Stimulated activated CD8-positive, alpha-beta memory T cell treated with anti-CD3 and anti-CD28 coated beads, Interleukin-12 subunit alpha, Interleukin-12 subunit beta, amount 100 ng/mL, for 4 hours (primary cell): ENCODE data around the gene NELL1.

ENCODE experiments used
- DNase-seq: peaks from one replicate; pipeline ENCODE4 v3.0.0-alpha.2; 2020; ENCODE audit warnings: low read depth

NELL1 gene

GRCh38 chr11:20973940-20974559 lies 304.7 kb downstream of the NELL1 start:
- DNase-seq: no peak

- DNase-seq: no peak
Measured at GRCh38 chr11:20980736-20981135, 311.4 kb downstream of the NELL1 start.

GRCh38 chr11:20990447-20990846 lies 321.1 kb downstream of the NELL1 start:
- DNase-seq: no peak

- DNase-seq: no peak
Measured at GRCh38 chr11:20991471-20991870, 322.1 kb downstream of the NELL1 start.

GRCh38 chr11:21007297-21007696 lies 337.9 kb downstream of the NELL1 start:
- no peak for DNase-seq

- no peak for DNase-seq
Measured at GRCh38 chr11:21018248-21018647, 348.9 kb downstream of the NELL1 start.

GRCh38 chr11:21026685-21027084 lies 357.3 kb downstream of the NELL1 start:
- DNase-seq: no peak

GRCh38 chr11:21037850-21038249 lies 368.5 kb downstream of the NELL1 start:
- no peak for DNase-seq

GRCh38 chr11:21038801-21039200 lies 369.4 kb downstream of the NELL1 start:
- no peak for DNase-seq

GRCh38 chr11:21040630-21041029 lies 371.2 kb downstream of the NELL1 start:
- DNase-seq: no peak

GRCh38 chr11:21048626-21049025 lies 379.2 kb downstream of the NELL1 start:
- DNase-seq: no peak

- DNase-seq: no peak
Measured at GRCh38 chr11:21053466-21053865, 384.1 kb downstream of the NELL1 start.

- no peak for DNase-seq
Measured at GRCh38 chr11:21056644-21057043, 387.3 kb downstream of the NELL1 start.

- DNase-seq: no peak
Measured at GRCh38 chr11:21059879-21060278, 390.5 kb downstream of the NELL1 start.

- no peak for DNase-seq
Measured at GRCh38 chr11:21066030-21066429, 396.6 kb downstream of the NELL1 start.

GRCh38 chr11:21068886-21069285 lies 399.5 kb downstream of the NELL1 start:
- no peak for DNase-seq

- no peak for DNase-seq
Measured at GRCh38 chr11:21069909-21070308, 400.5 kb downstream of the NELL1 start.

- DNase-seq: no peak
Measured at GRCh38 chr11:21072558-21072957, 403.2 kb downstream of the NELL1 start.

- no peak for DNase-seq
Measured at GRCh38 chr11:21082853-21083252, 413.5 kb downstream of the NELL1 start.

- DNase-seq: no peak
Measured at GRCh38 chr11:21088930-21089329, 419.5 kb downstream of the NELL1 start.

GRCh38 chr11:21104641-21105040 lies 435.3 kb downstream of the NELL1 start:
- no peak for DNase-seq

- DNase-seq: no peak
Measured at GRCh38 chr11:21105196-21105917, 436.0 kb downstream of the NELL1 start.

- DNase-seq: no peak
Measured at GRCh38 chr11:21109341-21109740, 440.0 kb downstream of the NELL1 start.

- no peak for DNase-seq
Measured at GRCh38 chr11:21110415-21110814, 441.0 kb downstream of the NELL1 start.
